Stimulated activated CD8-positive, alpha-beta memory T cell treated with anti-CD3 and anti-CD28 coated beads, Interleukin-15, amount 100 ng/mL, for 1 hour (primary cell): ENCODE measurements around the gene MEST.
"Not testable (repeated sequence)": the region's sequence is repeated elsewhere in the genome, so short reads cannot be mapped to it uniquely, and the experiment has no call there.

ENCODE experiments used
- DNase-seq: peaks from one replicate; pipeline ENCODE4 v3.0.0-alpha.2; 2020; ENCODE audit warnings: low read depth

The MEST gene

GRCh38 chr7:130485734-130486113 is 6.2 kb upstream of the MEST start:
- no peak for DNase-seq

DNA sequence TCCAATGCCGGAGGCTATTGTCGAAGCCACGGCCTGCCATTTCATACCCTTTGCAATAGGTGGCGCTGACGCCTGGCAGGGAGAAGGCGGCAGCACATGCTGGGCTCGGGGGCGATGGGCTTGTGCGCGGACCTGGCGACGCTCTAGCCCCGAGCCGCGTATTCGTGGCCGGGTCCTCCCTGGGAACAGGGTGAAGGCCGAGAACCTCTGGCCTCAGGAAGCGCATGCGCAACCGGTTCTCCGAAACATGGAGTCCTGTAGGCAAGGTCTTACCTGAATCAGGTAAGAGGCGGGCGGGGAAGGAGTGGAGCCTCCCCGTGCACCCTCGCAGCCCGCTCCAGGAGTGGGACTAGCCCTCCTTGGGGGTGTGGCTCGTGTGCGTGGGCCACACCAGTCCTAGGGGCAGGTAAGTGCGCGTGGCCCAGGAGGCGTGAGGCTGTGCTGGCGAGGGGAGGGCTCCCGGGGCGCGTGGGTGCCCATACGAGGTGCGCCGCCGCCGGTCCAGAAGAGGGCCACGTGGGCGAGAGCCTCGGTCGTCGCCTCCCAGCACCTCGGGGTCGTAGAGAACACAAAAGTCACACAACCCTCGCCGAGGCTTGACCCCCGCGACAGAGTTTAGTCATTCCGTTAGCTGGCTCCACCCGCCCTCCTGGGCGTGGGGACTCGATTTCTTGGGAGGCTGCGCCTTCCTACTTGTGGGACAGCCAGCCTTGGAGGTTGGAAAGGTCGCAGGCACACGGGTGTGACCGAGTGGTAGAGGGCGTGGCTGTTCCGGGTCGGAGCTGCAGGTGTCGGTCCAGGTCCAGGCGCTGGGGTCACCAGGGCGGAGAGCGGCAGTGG is 5.6 kb upstream of the MEST start:
- DNase-seq, result no peak

- DNase-seq, result no peak
These were observed 4.9 kb upstream of the MEST start for GRCh38 chr7:130486954-130487436.

DNA sequence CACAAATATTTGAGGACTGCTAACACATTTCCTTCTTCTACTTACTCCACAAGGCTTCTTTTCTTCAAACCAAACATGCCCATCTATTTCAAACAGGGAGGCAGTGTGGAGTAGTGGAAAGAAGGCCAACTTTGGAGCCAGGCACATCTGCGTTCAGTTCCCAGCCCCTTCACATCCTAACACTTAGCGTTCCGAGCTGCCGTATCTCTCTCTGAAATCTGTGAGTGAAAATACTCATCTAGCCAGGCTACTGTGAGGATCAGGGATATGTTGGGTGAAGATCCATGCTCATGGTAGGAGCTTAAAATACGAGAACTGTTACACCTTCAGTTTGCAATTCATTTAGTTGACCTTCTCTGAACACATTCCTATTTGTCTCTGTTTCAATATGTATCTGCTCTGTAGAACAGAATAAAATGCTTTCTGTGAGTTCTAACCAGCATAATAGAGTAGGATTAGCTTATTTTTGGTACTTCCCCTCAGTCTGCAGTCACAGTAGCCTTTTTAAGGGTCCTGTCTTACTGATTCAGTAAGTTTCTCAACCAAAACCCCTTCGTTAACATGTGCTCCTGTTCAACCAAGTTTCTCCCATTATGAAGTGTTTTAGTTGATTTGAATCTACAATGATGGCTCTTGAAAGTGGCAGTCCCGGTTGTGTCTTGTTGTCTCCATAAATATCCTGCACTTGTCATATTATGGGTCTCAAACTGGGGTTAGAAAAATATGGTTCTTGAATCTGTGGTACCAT is 3.3 kb upstream of the MEST start:
- no peak for DNase-seq

- DNase-seq, result no peak
These were observed 2.5 kb upstream of the MEST start for GRCh38 chr7:130489140-130489983.

GRCh38 chr7:130490311-130490791 is 1.5 kb upstream of the MEST start:
- DNase-seq, result no peak

GRCh38 chr7:130490888-130491804 is 739 bp upstream of the MEST start:
- no peak for DNase-seq

DNA sequence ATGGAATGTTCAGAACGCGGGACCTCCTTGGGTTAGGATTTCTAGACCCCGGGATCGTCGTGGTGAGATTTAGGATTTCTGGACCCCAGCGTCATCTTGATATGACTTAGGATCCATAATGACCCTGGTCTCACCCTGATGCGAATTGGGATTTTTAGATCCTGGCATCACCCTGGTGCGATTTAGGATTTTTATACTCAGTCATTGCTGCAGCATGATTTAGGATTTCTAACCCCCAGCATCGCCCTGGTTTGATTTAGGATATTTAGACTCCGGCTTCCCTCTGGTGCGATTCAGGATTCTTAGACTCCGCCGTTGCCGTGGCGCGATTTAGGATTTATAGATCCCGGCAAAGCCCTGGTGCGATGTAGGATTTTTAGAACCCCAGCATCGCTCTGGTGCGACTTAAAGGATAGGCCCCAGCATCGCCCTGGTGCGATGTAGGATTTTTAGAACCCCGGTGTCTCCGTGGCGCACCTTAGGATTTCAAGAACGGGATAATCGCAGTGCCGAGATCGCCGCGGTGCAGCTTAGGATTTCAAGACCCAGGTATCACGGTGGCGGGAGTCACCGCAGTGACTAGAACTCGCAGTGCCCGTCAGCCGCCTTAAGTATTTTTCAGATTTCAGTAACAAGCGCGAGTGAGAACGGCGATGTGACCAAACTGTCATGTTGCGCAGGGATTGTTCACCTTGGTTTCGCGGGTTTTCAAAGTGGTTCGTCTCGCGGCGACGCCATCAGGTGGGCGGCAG is 814 bp downstream of the MEST start:
- DNase-seq, result no peak

- DNase-seq, result no peak
These were observed 1.5 kb downstream of the MEST start for GRCh38 chr7:130493275-130493873.

DNA sequence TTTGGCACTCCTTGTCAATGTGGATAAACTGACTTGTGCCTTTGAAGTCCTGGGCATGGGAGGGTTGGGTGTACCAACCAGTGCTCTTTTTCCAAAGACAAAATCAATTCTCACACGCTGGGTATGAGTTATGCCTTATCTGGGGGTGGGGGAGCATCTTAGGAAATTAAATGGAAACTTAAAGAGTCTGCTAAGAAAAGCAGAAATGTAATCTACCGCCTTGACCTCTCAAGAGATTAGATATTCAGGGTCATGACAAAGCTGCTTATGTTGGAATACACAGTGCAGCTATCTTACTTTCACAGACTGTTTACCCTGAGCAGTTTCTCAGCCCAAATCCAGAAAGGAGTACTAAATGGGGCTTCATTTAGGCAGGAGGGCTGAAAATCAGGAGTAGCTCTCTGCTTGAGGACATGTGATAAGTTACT is 2.6 kb downstream of the MEST start:
- DNase-seq, result no peak

DNA sequence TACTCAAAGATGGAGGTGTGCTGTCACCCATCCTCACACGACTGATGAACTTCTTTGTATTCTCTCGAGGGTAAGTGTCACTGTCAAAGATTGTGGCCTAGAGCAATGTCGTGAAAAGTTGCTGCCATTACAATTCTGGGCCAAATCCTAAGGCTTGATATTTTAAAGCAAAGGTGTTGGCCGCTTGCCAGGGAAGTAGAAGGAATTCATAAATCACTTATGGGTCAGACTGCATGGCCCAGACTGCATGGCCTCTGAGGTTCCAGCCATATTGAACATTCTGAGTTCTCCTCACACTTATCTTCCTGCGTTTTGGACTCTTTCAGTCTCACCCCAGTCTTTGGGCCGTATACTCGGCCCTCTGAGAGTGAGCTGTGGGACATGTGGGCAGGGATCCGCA is 8.6 kb downstream of the MEST start:
- DNase-seq, result no peak

DNA sequence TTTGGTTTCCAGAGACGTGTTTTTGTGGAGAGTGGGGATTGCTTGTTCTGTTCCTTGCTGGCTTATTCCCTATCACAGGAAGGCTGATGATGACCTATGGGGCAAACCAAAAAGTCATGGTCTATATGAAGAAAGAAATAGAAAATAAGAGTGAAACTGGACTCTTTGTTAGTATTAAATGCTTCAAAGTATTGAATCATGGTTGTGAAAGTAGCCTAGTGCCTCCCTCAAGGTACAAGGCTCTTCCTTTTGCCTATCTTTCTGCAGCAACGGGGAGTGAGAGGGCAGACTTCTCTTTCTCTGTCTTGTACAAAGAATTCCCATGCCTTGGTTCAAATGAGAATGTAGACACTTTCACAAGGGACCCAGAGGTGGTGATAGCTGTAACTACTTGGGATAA is 9.0 kb downstream of the MEST start:
- DNase-seq, result no peak

DNA sequence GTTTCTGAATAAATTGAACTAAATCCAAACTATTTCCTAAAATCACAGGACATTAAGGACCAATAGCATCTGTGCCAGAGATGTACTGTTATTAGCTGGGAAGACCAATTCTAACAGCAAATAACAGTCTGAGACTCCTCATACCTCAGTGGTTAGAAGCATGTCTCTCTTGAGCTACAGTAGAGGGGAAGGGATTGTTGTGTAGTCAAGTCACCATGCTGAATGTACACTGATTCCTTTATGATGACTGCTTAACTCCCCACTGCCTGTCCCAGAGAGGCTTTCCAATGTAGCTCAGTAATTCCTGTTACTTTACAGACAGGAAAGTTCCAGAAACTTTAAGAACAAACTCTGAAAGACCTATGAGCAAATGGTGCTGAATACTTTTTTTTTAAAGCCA is 13.9 kb downstream of the MEST start:
- no peak for DNase-seq

DNA sequence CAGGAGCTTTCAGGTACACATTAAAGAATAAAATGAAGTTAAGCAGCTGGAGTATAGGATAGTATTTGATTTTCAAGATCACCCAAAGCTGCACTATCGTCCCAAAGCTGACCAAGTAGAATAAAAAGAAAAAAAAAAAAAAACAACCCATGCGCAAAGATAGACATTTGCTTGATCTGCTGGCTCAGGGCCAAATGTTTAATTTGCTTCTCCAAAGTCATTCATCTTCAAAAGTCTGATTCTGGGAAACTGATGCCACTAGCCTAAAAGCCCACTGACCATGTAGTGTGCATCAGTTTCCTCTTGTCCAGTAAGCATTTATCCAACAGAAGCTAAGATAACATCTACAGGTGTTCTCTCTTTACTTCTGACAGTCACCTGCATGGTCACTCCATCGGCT is 14.5 kb downstream of the MEST start:
- no peak for DNase-seq

DNA sequence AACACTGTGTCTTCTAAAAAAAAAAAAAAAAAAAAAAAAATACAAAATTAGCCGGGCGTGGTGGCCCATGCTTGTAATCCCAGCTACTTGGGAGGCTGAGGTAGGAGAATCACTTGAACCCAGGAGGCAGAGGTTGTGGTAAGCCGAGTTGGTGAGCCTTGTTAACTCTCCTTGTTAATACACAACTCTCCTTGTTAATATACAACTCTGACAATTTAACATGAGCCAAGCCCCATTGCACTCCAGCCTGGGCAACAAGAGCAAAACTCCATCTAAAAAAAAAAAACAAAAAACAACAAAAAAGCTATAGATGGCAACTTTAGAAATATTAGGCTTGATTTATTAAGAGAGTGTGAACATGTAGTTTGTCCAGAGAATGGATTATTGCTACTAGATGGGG is 20.2 kb downstream of the MEST start:
- DNase-seq, result not testable (repeated sequence)

DNA sequence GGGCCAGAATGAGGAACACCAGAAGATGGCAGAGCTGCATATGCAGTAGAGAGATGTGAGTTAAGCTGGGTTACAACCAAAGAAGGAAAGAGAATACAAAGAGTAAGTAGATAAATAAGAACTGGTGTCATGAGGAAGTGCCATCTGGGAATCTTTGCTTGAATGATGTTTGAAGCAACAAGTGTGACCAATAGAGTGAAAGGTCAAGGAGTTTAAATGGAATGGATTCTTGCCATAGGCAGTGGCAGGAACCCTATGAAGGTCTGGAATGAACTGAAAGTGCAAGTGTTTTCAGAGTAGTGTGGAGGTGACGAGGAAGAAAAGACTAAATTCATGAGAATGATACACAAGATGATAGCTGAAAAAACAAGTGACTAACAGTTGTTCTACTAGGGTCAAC is 21.6 kb downstream of the MEST start:
- no peak for DNase-seq

DNA sequence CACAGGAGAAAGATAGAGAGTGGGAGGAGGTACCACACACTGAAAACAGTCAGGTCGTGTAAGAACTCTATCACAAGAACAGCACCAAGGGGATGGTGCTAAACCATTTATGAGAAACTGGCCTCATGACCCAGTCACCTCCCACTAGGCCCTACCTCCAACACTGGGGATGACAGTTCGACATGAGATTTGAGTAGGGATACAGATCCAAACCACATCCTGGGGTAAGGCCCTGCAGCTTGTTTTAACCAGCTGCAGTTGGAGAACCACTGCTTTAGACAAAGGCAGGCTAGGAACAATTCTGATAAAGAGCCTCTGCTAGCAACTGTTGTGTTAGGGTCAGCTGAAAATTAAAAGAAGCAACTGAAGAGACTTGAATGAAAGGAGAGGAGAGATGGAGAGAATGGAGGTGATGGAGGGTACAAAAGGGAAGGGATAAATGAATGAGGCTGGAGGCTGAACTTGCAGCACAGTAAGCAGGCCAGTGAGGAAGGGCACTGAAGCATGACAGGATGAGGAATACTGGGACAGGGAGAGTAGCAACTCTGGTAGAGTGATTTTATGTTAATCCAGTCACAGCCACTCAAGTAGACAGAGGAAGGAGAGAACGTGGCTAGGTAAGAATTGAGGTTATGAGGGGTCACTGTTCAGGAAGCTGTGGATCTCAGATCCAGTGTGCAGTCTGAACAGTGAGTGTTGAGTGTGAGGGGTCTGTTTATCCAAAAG is 23.6 kb downstream of the MEST start:
- no peak for DNase-seq

GRCh38 chr7:130521258-130521951 is 29.5 kb downstream of the MEST start:
- DNase-seq, result no peak
